Measurements from ENCODE around the gene OVCH2. TPM values are rescaled to one million over a fixed set of nuclear protein-coding genes. Genes with fewer than 3 reads are reported as not detected.
"Not testable (repeated sequence)": the region's sequence is repeated elsewhere in the genome, so short reads cannot be mapped to it uniquely, and the experiment has no call there.

The OVCH2 gene
- total and polyA plus RNA-seq, 7 donors = not detected

- intact Hi-C loops (cut with DNase I) = loop anchor here (5.0 kb wide), 2 partner anchors 99 to 154 kb away; partner anchors contain the start of gene PPFIBP2 (in 1 of the 2)
- Histone ChIP-seq H3K36me3 (ENCODE audit: insufficient read depth in 1 of 2, low read depth in 1 of 2) (peaks cover 3 to 45% of the 10 kb centered on the region in 2 donors), H3K27me3 (ENCODE audit: insufficient read depth in 3 of 3, low read length in 2 of 3) (no peaks in the 10 kb centered on the region), H3K4me1 (no peaks in the 10 kb centered on the region), H3K9me3 (no peaks in the 10 kb centered on the region), H3K4me3 (no peak overlapping the region), H3K27ac (no peak overlapping the region)
- WGBS, 3 donors = 79 to 84% (median 80%) methylated on average over 7 of the region's 7 CpGs
- TF ChIP-seq CTCF (IDR thresholded peaks at IDR 0.05) = no peak
- DNase-seq (no peak), ATAC-seq (no peak)
Observed at GRCh38 chr11:7666292-7666866, 39.9 kb downstream of the OVCH2 start.

- Histone ChIP-seq H3K27me3 (ENCODE audit: insufficient read depth in 3 of 3, low read length in 2 of 3) (no peaks in the 10 kb centered on the region), H3K36me3 (ENCODE audit: insufficient read depth in 1 of 2, low read depth in 1 of 2) (peaks cover 3 to 45% of the 10 kb centered on the region in 2 donors), H3K9me3 (no peaks in the 10 kb centered on the region), H3K4me3 (no peak overlapping the region), H3K27ac (no peak overlapping the region), H3K4me1 (no peaks in the 10 kb centered on the region)
- intact Hi-C loops (cut with DNase I) = loop anchor here (5.0 kb wide), 2 partner anchors 98 to 153 kb away; partner anchors contain the start of gene PPFIBP2 (in 1 of the 2)
- DNase-seq (peak; percentile 79 to 87), ATAC-seq (peak; percentile 95 to 99 (median 98))
- TF ChIP-seq CTCF (IDR thresholded peaks at IDR 0.05) = peak; percentile 81
- WGBS, 3 donors = 52 to 54% (median 53%) methylated on average over 20 of the region's 20 CpGs
Observed at GRCh38 chr11:7665473-7666291, 40.6 kb downstream of the OVCH2 start.

GRCh38 chr11:7664867-7665266, 41.4 kb downstream of the OVCH2 start:
- H3K36me3 ChIP-seq (ENCODE audit: insufficient read depth in 1 of 2, low read depth in 1 of 2) = peaks cover 3 to 45% of the 10 kb centered on the region in 2 donors
- WGBS, 3 donors = 79 to 90% (median 80%) methylated on average over 6 of the region's 6 CpGs
- intact Hi-C loops (cut with DNase I) = loop anchor here (5.0 kb wide), 2 partner anchors 98 to 153 kb away; partner anchors contain the start of gene PPFIBP2 (in 1 of the 2)
- no peaks in the 10 kb centered on the region for H3K4me1 ChIP-seq
- H3K27me3 ChIP-seq (ENCODE audit: insufficient read depth in 3 of 3, low read length in 2 of 3) = no peaks in the 10 kb centered on the region
- TF ChIP-seq CTCF (IDR thresholded peaks at IDR 0.05) = no peak
- H3K9me3 ChIP-seq = no peaks in the 10 kb centered on the region
- H3K27ac ChIP-seq = no peak overlapping the region
- ATAC-seq (no peak), DNase-seq (no peak)
- no peak overlapping the region for H3K4me3 ChIP-seq

GRCh38 chr11:7663531-7663930, 42.7 kb downstream of the OVCH2 start:
- H3K9me3 ChIP-seq; DNase-seq; H3K27ac ChIP-seq; ATAC-seq; intact Hi-C loops (cut with DNase I); H3K4me1 ChIP-seq; H3K4me3 ChIP-seq; H3K27me3 ChIP-seq (ENCODE audit: insufficient read depth in 3 of 3, low read length in 2 of 3): not testable (repeated sequence)
- H3K36me3 ChIP-seq (ENCODE audit: insufficient read depth in 1 of 2, low read depth in 1 of 2) = peaks cover 3 to 37% of the 10 kb centered on the region in 2 donors
- WGBS, 3 donors = 85 to 88% (median 87%) methylated on average over 5 to 16 of the region's 16 CpGs
